OCI-LY1 (cell line): ENCODE data around the gene PRRX1.

Experiments used
- H2AFZ ChIP-seq: fragments of 200-600 bp; sonication (generic), shearing (Covaris generic); 2 replicates; pipeline ENCODE4 v1.6.0; 2014; ENCODE audit warnings: antibody characterized with exemption, mild to moderate bottlenecking, low read length
- H3F3A ChIP-seq: fragments of 200-600 bp; sonication (generic), shearing (Covaris generic); 2 replicates; pipeline ENCODE4 v1.6.0; 2014; ENCODE audit warnings: mild to moderate bottlenecking, antibody characterized with exemption, low read length, moderate library complexity; ENCODE audit not compliant: insufficient read depth
- H3K27ac ChIP-seq: fragments of 200-600 bp; sonication (generic); 2 replicates; pipeline ENCODE4 v1.5.1; 2014; ENCODE audit warnings: low read length, mixed run types, mild to moderate bottlenecking, low read depth; ENCODE audit not compliant: poor library complexity, severe bottlenecking
- H3K27me3 ChIP-seq: fragments of 200-600 bp; sonication (generic); 2 replicates; pipeline ENCODE4 v1.6.0; 2014; ENCODE audit warnings: antibody characterized with exemption, mild to moderate bottlenecking, low read length, moderate library complexity; ENCODE audit not compliant: insufficient read depth
- H3K36me3 ChIP-seq: fragments of 200-600 bp; sonication (generic); 2 replicates; pipeline ENCODE4 v1.6.1; 2014; ENCODE audit warnings: mild to moderate bottlenecking, antibody characterized with exemption, low read length, moderate library complexity, mixed read lengths; ENCODE audit not compliant: insufficient read depth
- H3K4me1 ChIP-seq: fragments of 200-600 bp; sonication (generic); 2 replicates; pipeline ENCODE4 v1.5.1; 2014; ENCODE audit warnings: mild to moderate bottlenecking, low read length, moderate library complexity; ENCODE audit not compliant: insufficient read depth, severe bottlenecking
- H3K4me2 ChIP-seq: fragments of 200-600 bp; sonication (generic), shearing (Covaris generic); 2 replicates; pipeline ENCODE4 v1.6.1; 2014; ENCODE audit warnings: low read length
- H3K4me3 ChIP-seq: fragments of 200-600 bp; sonication (generic); 2 replicates; pipeline ENCODE4 v1.5.1; 2014; ENCODE audit warnings: low read length, low read depth, mild to moderate bottlenecking, mixed read lengths; ENCODE audit not compliant: poor library complexity, severe bottlenecking
- H3K79me2 ChIP-seq: fragments of 200-600 bp; shearing (Covaris generic); 2 replicates; pipeline ENCODE4 v1.6.1; 2016; ENCODE audit warnings: mixed run types, low read length, mixed read lengths; ENCODE audit not compliant: insufficient read depth
- H3K9ac ChIP-seq: fragments of 200-600 bp; sonication (generic), shearing (Covaris generic); 2 replicates; pipeline ENCODE4 v1.6.1; 2014; ENCODE audit warnings: mild to moderate bottlenecking, low read length, mixed read lengths
- H3K9me2 ChIP-seq: fragments of 200-600 bp; sonication (generic), shearing (Covaris generic); 2 replicates; pipeline ENCODE4 v1.6.1; 2014; ENCODE audit warnings: low read depth, mild to moderate bottlenecking, low read length, mixed read lengths
- H3K9me3 ChIP-seq: fragments of 200-600 bp; shearing (Covaris generic); 2 replicates; pipeline ENCODE4 v1.6.1; 2014; ENCODE audit warnings: low read length, mixed read lengths
- H4K20me1 ChIP-seq: fragments of 200-600 bp; sonication (generic), shearing (Covaris generic); 2 replicates; pipeline ENCODE4 v1.6.0; 2016; ENCODE audit warnings: mild to moderate bottlenecking, low read length; ENCODE audit not compliant: insufficient read depth
- CTCF ChIP-seq: fragments of 200-600 bp; sonication (generic), shearing (Covaris generic); IDR thresholded peaks from 2 replicates; pipeline ENCODE4 v1.5.1; 2017; ENCODE audit warnings: mild to moderate bottlenecking, antibody characterized with exemption, low read length, moderate library complexity, mixed read lengths
- EZH2 ChIP-seq: fragments of 200-600 bp; sonication (generic), shearing (Covaris generic); IDR thresholded peaks from 2 replicates; pipeline ENCODE4 v1.8.0; 2017; ENCODE audit warnings: borderline replicate concordance, mixed run types, mild to moderate bottlenecking, antibody characterized with exemption, low read length, moderate library complexity, mixed read lengths

Gene PRRX1

GRCh38 chr1:170707959-170708655, 44.2 kb downstream of the PRRX1 start:
- no peak overlapping the region for H3K4me2 ChIP-seq
- H3K9me2 ChIP-seq: no peaks in the 10 kb centered on the region
- H3K79me2 ChIP-seq: no peaks in the 10 kb centered on the region
- H3K4me1 ChIP-seq: no peaks in the 10 kb centered on the region
- H3K9me3 ChIP-seq: no peaks in the 10 kb centered on the region
- no peak overlapping the region for H3K27ac ChIP-seq
- TF ChIP-seq CTCF: no peak
- no peak for TF ChIP-seq EZH2
- H3K27me3 ChIP-seq: no peaks in the 10 kb centered on the region
- H2AFZ ChIP-seq: no peak overlapping the region
- H3K36me3 ChIP-seq: no peaks in the 10 kb centered on the region
- no peak overlapping the region for H3K4me3 ChIP-seq
- H4K20me1 ChIP-seq: no peaks in the 10 kb centered on the region
- no peaks in the 10 kb centered on the region for H3F3A ChIP-seq
- H3K9ac ChIP-seq: no peak overlapping the region

- no peaks in the 10 kb centered on the region for H3K36me3 ChIP-seq
- no peaks in the 10 kb centered on the region for H3K4me1 ChIP-seq
- H3K79me2 ChIP-seq: no peaks in the 10 kb centered on the region
- no peak overlapping the region for H3K4me2 ChIP-seq
- no peaks in the 10 kb centered on the region for H3K9me2 ChIP-seq
- no peaks in the 10 kb centered on the region for H3K27me3 ChIP-seq
- no peaks in the 10 kb centered on the region for H4K20me1 ChIP-seq
- H3K4me3 ChIP-seq: no peak overlapping the region
- H2AFZ ChIP-seq: no peak overlapping the region
- no peak overlapping the region for H3K9ac ChIP-seq
- H3F3A ChIP-seq: no peaks in the 10 kb centered on the region
- TF ChIP-seq EZH2: no peak
- no peak for TF ChIP-seq CTCF
- no peaks in the 10 kb centered on the region for H3K9me3 ChIP-seq
- H3K27ac ChIP-seq: no peak overlapping the region
Measured at GRCh38 chr1:170711682-170712081, 47.8 kb downstream of the PRRX1 start.

- Histone ChIP-seq H3K9ac (no peak overlapping the region), H3K4me2 (no peak overlapping the region), H3K9me3 (no peaks in the 10 kb centered on the region), H3K36me3 (no peaks in the 10 kb centered on the region), H3K4me1 (no peaks in the 10 kb centered on the region), H2AFZ (no peak overlapping the region), H3K27me3 (no peaks in the 10 kb centered on the region), H3K27ac (no peak overlapping the region), H3K9me2 (no peaks in the 10 kb centered on the region), H3K4me3 (no peak overlapping the region), H3K79me2 (no peaks in the 10 kb centered on the region), H4K20me1 (no peaks in the 10 kb centered on the region), H3F3A (no peaks in the 10 kb centered on the region)
- TF ChIP-seq CTCF: no peak
- TF ChIP-seq EZH2: no peak
Measured at GRCh38 chr1:170714163-170714562, 50.2 kb downstream of the PRRX1 start.
